Measurements from ENCODE around the gene AKT2.

The AKT2 gene

DNA sequence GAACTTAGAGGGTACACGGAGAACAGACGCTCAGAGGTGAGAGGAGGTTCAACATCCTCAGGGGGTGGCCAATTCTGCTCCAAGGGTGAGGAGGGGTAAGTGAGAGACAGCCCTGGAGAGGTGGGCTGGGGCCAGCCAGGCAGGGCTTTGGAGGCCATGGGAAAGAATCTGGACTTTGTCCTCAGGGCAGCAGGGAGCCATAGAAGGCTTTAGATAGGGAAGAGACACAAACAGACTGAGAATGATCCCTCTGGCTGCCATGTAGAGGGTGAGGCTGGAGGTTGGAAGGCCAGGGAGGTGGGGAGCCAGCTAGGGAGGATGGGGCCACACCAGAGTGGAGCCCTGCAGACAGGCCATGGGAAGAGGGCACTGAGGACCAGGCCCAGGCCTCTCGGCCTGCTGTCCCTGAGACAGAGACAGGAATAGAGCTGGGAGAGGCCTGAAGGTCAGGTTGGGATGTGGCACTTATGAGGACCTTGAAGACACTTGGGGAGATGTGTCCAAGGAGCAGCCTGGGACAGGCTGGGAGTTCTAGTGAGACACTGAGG is 29.5 kb downstream of the AKT2 start:
- in situ Hi-C loops (cut with MboI; ENCODE audit: low sequenced_read_pairs): no loop called here

- in situ Hi-C loops (cut with MboI; ENCODE audit: low sequenced_read_pairs): no loop called here
Observed at GRCh38 chr19:40254714-40255418, 30.3 kb downstream of the AKT2 start.

GRCh38 chr19:40253611-40254092 is 31.5 kb downstream of the AKT2 start:
- in situ Hi-C loops (cut with MboI; ENCODE audit: low sequenced_read_pairs): no loop called here

DNA sequence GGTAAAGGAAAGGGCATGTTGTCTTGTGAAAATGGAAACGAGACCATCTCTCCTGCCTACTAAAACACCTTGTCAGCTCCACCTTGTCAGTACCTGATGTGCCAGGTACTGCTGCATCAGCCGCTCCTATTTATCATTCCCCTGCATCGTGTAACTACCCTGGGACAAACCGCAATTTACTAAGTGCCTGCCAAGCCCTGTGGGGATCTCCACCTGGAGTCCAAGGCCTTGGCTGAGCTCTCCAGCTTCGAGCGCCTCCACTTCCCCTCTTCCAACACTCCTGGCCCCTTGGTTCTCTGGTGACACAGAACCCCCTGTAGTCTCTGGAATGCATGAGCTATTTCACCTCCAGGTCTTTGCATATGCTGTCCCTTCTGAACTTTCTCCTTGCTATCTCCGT is 32.8 kb downstream of the AKT2 start:
- in situ Hi-C loops (cut with MboI; ENCODE audit: low sequenced_read_pairs): no loop called here

DNA sequence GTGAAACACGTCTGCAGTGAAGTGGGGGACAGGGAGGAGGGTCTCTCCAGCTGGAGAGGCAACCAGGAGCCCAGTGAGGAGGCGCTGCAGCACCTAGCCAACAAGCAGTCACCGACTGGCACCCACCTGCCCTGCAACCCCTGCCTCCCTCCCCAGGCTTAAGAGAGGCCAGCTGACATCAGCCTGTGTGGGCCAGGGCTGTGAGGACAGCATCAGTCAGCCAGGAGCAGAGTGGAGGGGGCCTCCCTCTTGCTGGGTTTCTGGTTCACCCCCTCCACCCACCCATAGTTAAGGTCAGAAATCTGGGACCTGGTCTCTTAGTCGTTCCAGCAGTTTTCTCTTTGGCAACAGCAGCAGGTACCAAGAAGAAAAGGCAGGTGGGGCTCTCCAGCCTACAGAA is 33.2 kb downstream of the AKT2 start:
- in situ Hi-C loops (cut with MboI; ENCODE audit: low sequenced_read_pairs): no loop called here

DNA sequence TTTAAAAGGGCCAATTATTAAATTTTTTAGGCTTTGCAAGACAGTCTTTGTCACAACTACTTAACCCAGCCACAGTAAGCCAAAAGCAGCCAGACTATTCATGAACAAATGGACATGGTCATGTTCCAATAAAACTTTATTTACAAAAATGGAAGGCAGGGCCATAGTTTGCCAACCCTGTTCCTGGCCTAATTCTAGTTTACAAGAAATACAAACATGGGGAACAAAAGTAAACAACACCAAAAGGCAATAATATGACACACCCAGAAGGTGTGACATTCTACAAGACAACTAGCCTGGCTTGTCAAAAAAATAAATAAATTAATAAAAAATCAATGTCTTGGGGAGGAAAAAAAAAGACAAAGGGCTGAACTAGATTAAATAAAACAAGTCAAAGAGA is 33.9 kb downstream of the AKT2 start:
- in situ Hi-C loops (cut with MboI; ENCODE audit: low sequenced_read_pairs): no loop called here

- in situ Hi-C loops (cut with MboI; ENCODE audit: low sequenced_read_pairs): no loop called here
Observed at GRCh38 chr19:40249781-40250180, 35.4 kb downstream of the AKT2 start.

- in situ Hi-C loops (cut with MboI; ENCODE audit: low sequenced_read_pairs): no loop called here
Observed at GRCh38 chr19:40249201-40249600, 35.9 kb downstream of the AKT2 start.

- in situ Hi-C loops (cut with MboI; ENCODE audit: low sequenced_read_pairs): no loop called here
Observed at GRCh38 chr19:40247735-40248262, 37.3 kb downstream of the AKT2 start.

GRCh38 chr19:40247178-40247577 is 38.0 kb downstream of the AKT2 start:
- in situ Hi-C loops (cut with MboI; ENCODE audit: low sequenced_read_pairs): no loop called here

DNA sequence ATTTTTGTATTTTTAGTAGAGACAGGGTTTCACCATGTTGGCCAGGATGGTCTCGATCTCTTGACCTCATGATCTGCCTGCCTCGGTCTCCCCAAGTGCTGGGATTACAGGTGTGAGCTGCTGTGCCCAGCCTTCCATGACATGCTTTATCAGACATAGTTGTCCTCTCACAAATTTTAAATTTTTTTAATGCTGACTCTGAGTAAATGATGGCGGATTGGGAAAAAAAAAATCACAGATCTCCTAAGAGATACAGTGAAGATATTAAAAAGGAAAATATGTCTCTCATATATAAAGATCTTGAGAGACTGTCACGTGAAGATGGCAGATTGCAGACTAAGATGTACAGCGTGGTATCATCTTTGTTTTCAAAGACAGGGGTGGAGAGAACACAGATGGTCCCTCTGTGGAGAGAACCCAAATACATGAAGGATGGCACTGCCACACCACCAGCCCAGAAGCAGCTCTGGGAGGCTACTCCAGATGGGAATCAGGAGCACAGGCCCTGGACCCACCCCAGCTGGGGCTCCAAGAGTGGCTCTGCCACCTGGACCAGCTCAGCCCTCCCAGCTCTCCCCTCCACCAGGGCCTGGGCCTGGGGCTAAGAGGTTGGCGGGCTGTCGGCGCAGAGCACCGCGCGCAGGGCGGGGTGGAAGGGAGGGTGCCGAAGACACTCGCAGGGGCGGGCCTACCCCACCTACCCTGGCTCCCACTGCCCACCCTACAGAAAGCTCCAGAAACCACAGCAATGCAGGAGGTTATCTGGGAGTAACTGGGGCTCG is 38.7 kb downstream of the AKT2 start:
- in situ Hi-C loops (cut with MboI; ENCODE audit: low sequenced_read_pairs): no loop called here

- in situ Hi-C loops (cut with MboI; ENCODE audit: low sequenced_read_pairs): no loop called here
Observed at GRCh38 chr19:40245506-40246128, 39.5 kb downstream of the AKT2 start.

- in situ Hi-C loops (cut with MboI; ENCODE audit: low sequenced_read_pairs): no loop called here
Observed at GRCh38 chr19:40244579-40245317, 40.4 kb downstream of the AKT2 start.

GRCh38 chr19:40243181-40243580 is 42.0 kb downstream of the AKT2 start:
- in situ Hi-C loops (cut with MboI; ENCODE audit: low sequenced_read_pairs): no loop called here

DNA sequence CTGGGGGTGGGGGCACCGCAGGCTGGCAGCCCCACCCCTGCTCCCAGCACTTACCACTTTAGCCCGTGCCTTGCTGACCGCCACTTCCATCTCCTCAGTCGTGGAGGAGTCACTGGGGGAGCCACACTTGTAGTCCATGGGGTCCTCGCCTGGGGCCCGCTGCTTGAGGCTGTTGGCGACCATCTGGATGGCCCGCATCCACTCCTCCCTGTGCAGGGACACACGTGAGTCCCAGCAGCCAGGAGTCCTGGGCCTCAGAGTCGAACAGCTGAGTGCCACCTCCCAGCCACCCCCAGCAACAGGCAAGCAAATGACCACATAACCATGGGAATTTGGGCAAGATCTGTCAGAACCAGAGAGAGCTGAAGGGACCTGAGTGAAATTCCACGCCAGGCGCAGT is 42.7 kb downstream of the AKT2 start:
- in situ Hi-C loops (cut with MboI; ENCODE audit: low sequenced_read_pairs): no loop called here

- in situ Hi-C loops (cut with MboI; ENCODE audit: low sequenced_read_pairs): no loop called here
Observed at GRCh38 chr19:40241809-40242384, 43.2 kb downstream of the AKT2 start.

GRCh38 chr19:40241125-40241808 is 43.9 kb downstream of the AKT2 start:
- in situ Hi-C loops (cut with MboI; ENCODE audit: low sequenced_read_pairs): no loop called here

DNA sequence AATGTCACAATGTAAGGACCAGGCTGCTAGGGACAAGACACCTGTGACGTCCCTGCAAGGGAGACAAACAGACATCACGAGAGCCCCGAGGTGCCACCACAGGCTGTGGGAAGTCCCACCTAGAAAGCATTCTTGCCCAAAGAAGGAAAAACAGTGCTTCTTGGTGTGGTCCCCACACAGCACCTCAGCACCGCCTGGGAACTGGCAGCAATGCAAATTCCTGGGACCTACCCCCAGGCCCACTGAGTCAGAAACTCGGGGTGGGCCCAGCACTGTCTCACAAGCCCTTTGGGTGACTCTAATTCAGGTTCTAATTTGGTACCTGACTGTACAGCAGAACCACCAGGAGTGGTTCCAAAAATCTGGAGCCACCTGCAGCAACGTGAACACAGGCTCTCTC is 44.8 kb downstream of the AKT2 start:
- in situ Hi-C loops (cut with MboI; ENCODE audit: low sequenced_read_pairs): no loop called here

DNA sequence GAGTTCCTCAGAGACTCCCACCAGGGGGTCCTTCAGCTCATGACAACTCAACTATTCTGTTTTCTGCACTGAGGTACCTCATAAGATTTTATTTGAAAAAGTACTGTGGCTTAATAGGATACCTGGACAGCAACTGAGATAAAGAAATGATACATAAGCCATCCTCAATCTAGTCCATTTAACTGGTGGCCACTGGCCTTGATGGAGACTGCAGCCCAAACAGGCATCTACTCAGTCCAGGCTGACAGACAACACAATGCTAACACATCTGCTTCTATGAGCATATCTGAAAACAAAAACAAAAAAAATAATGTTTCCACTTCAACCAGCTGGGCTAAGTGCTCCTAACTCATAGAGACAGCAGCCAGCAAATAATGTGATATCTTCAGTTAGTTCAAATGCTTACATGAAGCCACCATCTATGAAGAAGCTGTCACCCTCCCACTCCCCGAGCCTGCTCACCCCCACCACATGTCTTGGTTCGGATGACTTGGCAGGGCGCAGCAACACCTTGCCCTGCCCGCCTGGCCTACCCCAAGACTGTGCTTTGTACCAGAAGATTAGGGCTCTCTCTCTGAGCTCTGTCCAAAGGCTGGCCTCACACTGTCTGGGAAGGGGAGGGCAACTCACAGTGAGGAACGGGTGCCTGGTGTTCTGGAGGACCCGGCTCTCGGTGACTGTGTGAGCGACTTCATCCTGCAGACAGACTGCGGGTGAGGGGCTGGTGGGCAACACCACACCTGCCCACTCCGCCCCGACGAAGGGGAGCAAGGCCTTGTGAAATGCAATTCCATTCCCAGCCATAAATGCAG is 45.5 kb downstream of the AKT2 start:
- in situ Hi-C loops (cut with MboI; ENCODE audit: low sequenced_read_pairs): no loop called here

Data from HL-60/S4 treated with retinoic acid at 250 ng/mL for 4 days and 3 days (cell line).